ENCODE results near the gene PRKAR1A.

Gene PRKAR1A

DNA sequence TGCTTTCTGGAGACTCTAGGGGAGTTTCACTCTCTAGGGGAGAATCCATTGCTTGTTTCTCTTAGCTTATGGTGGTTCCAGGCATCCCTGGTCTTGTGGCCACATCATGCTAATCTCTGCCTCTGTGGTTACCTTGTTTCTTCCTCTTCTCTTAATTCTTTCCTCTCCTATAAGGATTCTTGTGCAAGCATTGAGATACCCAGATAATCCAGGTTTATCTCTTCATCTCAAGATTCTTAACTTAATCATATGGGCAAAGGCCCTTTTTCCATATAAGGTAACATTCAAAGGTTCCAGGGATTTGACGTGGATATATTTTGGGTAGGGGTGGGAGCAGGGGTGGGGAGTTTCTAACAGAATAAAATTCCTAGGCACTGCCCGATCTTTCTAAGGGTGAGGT is 56.4 kb downstream of the PRKAR1A start:
- no peak for DNase-seq (ENCODE audit: low read depth, low spot score)
- no peak for TF ChIP-seq CTCF (IDR thresholded peaks at IDR 0.05; ENCODE audit: low read depth, low read length)
- no peak overlapping the region for H3K4me3 ChIP-seq (ENCODE audit: low read depth, low read length)
- in situ Hi-C loops (cut with HindIII; ENCODE audit: low sequenced_read_pairs) = no loop called here

DNA sequence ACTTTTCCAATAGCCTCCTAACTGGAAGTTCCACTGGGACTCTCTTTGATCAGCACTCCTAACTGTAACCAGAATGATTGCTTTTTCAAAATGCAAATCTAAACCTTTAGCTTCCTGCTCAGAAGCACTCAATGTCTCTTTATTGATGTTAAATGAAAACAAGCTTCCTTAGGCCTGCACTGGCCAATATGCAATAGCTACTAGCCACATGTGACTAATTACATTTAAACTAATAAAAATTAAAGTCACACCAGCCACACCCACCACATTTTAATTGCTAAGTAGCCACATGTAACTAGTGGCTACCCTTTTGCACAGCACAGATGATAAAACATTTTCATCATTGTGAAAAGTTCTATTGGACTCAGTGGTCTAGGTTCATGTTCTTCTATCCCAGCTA is 57.1 kb downstream of the PRKAR1A start:
- in situ Hi-C loops (cut with HindIII; ENCODE audit: low sequenced_read_pairs) = no loop called here
- no peak overlapping the region for H3K4me3 ChIP-seq (ENCODE audit: low read depth, low read length)
- no peak for TF ChIP-seq CTCF (IDR thresholded peaks at IDR 0.05; ENCODE audit: low read depth, low read length)

GRCh38 chr17:68570526-68570925 is 58.3 kb downstream of the PRKAR1A start:
- in situ Hi-C loops (cut with HindIII; ENCODE audit: low sequenced_read_pairs) = no loop called here
- TF ChIP-seq CTCF (IDR thresholded peaks at IDR 0.05; ENCODE audit: low read depth, low read length) = no peak
- H3K4me3 ChIP-seq (ENCODE audit: low read depth, low read length) = no peak overlapping the region
- DNase-seq (ENCODE audit: low read depth, low spot score) = no peak

More for the DNA sequence above, 57.1 kb downstream of the PRKAR1A start:
- no peak for DNase-seq (ENCODE audit: low read depth, low spot score)

- in situ Hi-C loops (cut with HindIII; ENCODE audit: low sequenced_read_pairs) = no loop called here
- H3K4me3 ChIP-seq (ENCODE audit: low read depth, low read length) = no peak overlapping the region
- TF ChIP-seq CTCF (IDR thresholded peaks at IDR 0.05; ENCODE audit: low read depth, low read length) = no peak
- DNase-seq (ENCODE audit: low read depth, low spot score) = no peak
Measured at GRCh38 chr17:68572138-68572842, 60.1 kb downstream of the PRKAR1A start.

DNA sequence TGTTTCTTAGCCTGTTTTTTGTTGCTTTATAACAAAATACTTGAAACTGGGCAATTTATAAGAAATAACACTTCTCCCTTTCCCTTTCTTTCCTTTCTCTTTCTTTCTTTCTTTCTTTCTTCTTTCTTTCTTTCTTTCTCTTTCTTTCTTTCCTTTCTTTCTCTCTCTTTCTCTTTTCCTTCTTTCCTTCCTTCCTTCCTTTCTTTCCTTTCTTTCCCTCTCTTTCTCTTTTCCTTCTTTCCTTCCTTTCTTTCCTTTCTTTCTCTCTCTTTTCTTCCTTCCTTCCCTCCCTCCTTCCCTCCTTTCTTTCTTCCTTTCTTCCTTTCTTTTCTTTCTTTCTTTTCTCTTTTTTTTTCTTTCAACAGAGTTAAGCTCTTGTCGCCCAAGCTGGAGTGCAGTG is 61.1 kb downstream of the PRKAR1A start:
- DNase-seq (ENCODE audit: low read depth, low spot score) = no peak
- in situ Hi-C loops (cut with HindIII; ENCODE audit: low sequenced_read_pairs) = no loop called here
- no peak for TF ChIP-seq CTCF (IDR thresholded peaks at IDR 0.05; ENCODE audit: low read depth, low read length)
- H3K4me3 ChIP-seq (ENCODE audit: low read depth, low read length) = no peak overlapping the region

DNA sequence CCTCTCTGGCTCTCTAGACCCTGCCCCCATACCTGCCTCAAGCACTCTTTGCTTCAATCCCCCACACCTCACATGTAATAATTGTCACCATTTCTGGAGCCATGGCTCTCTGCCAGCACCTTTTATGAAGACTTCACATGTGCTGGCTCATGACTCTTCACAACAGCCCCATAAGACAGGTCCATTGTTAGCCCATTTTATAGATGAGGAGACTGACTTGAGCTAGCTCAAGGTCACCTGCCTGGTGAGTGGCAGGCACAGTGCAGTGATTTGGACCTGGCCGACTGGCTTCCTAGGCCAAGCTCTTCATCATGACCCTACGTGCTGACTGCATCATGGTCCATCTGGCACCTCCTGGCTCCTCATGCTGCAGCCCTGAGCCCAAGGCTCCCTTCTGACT is 63.9 kb downstream of the PRKAR1A start:
- no peak for DNase-seq (ENCODE audit: low read depth, low spot score)
- H3K4me3 ChIP-seq (ENCODE audit: low read depth, low read length) = no peak overlapping the region
- in situ Hi-C loops (cut with HindIII; ENCODE audit: low sequenced_read_pairs) = no loop called here
- TF ChIP-seq CTCF (IDR thresholded peaks at IDR 0.05; ENCODE audit: low read depth, low read length) = no peak
